NCI-H345 treated with DMSO at 0.1 percent for 48 hours (cell line): Measurements from ENCODE around the gene NOTO.
A peak's percentile ranks its signal among the peaks of the same experiment; 100 is the strongest.

Experiments used
- DNase-seq: peaks from one replicate; lab custom pipeline; 2025; ENCODE audit not compliant: unreplicated experiment; lab: John Stamatoyannopoulos, UW

Gene NOTO

GRCh38 chr2:73233932-73234832 lies 31.8 kb downstream of the NOTO start, which contains the start of gene CCT7:
TSS of gene CCT7 (plus strand) at chr2:73234308. CDS start at chr2:73234379, 71 bp downstream.
- peak; percentile 99 for DNase-seq

- no peak for DNase-seq
Observed at GRCh38 chr2:73235315-73236028, 33.1 kb downstream of the NOTO start.

GRCh38 chr2:73237168-73237567 lies 34.8 kb downstream of the NOTO start:
- DNase-seq: no peak

- no peak for DNase-seq
Observed at GRCh38 chr2:73238149-73238548, 35.8 kb downstream of the NOTO start.

- no peak for DNase-seq
Observed at GRCh38 chr2:73238976-73239375, 36.6 kb downstream of the NOTO start.

GRCh38 chr2:73239776-73240175 lies 37.4 kb downstream of the NOTO start:
- DNase-seq: no peak

GRCh38 chr2:73243884-73244570 lies 41.7 kb downstream of the NOTO start:
- DNase-seq: no peak

- no peak for DNase-seq
Observed at GRCh38 chr2:73244580-73244979, 42.2 kb downstream of the NOTO start.

GRCh38 chr2:73246850-73247249 lies 44.5 kb downstream of the NOTO start:
- DNase-seq: no peak

- no peak for DNase-seq
Observed at GRCh38 chr2:73249636-73250035, 47.3 kb downstream of the NOTO start.

- DNase-seq: no peak
Observed at GRCh38 chr2:73250872-73251846, 48.8 kb downstream of the NOTO start.

GRCh38 chr2:73252238-73253027 lies 50.1 kb downstream of the NOTO start:
- no peak for DNase-seq

GRCh38 chr2:73253400-73253799 lies 51.0 kb downstream of the NOTO start:
- no peak for DNase-seq

- DNase-seq: no peak
Observed at GRCh38 chr2:73253901-73254300, 51.5 kb downstream of the NOTO start.

GRCh38 chr2:73254343-73255006 lies 52.1 kb downstream of the NOTO start:
- DNase-seq: no peak

GRCh38 chr2:73255007-73255644 lies 52.8 kb downstream of the NOTO start:
- no peak for DNase-seq

- DNase-seq: no peak
Observed at GRCh38 chr2:73255907-73256617, 53.7 kb downstream of the NOTO start.

- DNase-seq: no peak
Observed at GRCh38 chr2:73256618-73256922, 54.2 kb downstream of the NOTO start.
